BE2C (cell line): ENCODE results near the gene TMEM132C.

Experiments used
- DNase-seq: peaks from one replicate; pipeline ENCODE4 v3.0.0-alpha.2; 2020
- H3K27me3 ChIP-seq: fragments of 250-450 bp; sonication (Bioruptor Pico); 2 replicates; pipeline ENCODE4 v1.5.1; 2020; ENCODE audit warnings: mild to moderate bottlenecking
- H3K36me3 ChIP-seq: fragments of 250-450 bp; sonication (Bioruptor Pico); 2 replicates; pipeline ENCODE4 v1.5.1; 2020; ENCODE audit warnings: mild to moderate bottlenecking
- H3K4me1 ChIP-seq: fragments of 250-450 bp; sonication (Bioruptor Pico); 2 replicates; pipeline ENCODE4 v1.5.1; 2020
- H3K4me3 ChIP-seq: 2 replicates; pipeline ENCODE4 v1.5.1; 2011; ENCODE audit warnings: low read depth, low read length
- H3K9me3 ChIP-seq: fragments of 250-450 bp; sonication (Bioruptor Pico); 2 replicates; pipeline ENCODE4 v1.5.1; 2020
- TF ChIP-seq, protein P1 (sequence below): IDR thresholded peaks from 2 replicates; pipeline ENCODE4 v1.5.1; 2012; ENCODE audit warnings: mild to moderate bottlenecking, low read depth, low read length

Gene TMEM132C

GRCh38 chr12:128745772-128746689, 479.1 kb downstream of the TMEM132C start:
- H3K4me1 ChIP-seq: no peaks in the 10 kb centered on the region
- no peaks in the 10 kb centered on the region for H3K36me3 ChIP-seq
- no peak for DNase-seq
- TF ChIP-seq, protein P1, sequence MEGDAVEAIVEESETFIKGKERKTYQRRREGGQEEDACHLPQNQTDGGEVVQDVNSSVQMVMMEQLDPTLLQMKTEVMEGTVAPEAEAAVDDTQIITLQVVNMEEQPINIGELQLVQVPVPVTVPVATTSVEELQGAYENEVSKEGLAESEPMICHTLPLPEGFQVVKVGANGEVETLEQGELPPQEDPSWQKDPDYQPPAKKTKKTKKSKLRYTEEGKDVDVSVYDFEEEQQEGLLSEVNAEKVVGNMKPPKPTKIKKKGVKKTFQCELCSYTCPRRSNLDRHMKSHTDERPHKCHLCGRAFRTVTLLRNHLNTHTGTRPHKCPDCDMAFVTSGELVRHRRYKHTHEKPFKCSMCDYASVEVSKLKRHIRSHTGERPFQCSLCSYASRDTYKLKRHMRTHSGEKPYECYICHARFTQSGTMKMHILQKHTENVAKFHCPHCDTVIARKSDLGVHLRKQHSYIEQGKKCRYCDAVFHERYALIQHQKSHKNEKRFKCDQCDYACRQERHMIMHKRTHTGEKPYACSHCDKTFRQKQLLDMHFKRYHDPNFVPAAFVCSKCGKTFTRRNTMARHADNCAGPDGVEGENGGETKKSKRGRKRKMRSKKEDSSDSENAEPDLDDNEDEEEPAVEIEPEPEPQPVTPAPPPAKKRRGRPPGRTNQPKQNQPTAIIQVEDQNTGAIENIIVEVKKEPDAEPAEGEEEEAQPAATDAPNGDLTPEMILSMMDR: no peak
- no peak overlapping the region for H3K4me3 ChIP-seq
- H3K27me3 ChIP-seq: no peaks in the 10 kb centered on the region
- H3K9me3 ChIP-seq: no peaks in the 10 kb centered on the region

DNA sequence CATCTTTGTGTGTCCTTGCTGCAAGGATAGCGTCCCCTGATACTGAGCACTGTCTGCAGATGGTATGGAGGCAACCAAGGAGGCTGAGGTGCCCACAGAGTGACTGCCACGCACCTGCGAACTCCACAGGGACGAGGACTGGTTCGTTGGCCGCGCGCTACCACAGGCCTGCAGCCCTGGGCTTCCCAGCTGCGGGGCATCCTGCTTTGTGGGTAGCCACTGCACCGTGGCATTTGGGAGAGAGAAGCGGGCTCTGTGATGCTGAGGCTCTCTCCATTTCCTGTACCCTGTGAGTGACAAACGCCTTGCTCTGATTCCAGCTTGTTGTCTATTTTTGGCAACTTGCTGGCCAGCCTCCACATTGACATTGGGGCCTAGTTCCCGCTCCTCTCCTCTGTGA, 480.5 kb downstream of the TMEM132C start:
- Histone ChIP-seq H3K36me3 (no peaks in the 10 kb centered on the region), H3K4me3 (no peak overlapping the region), H3K9me3 (no peaks in the 10 kb centered on the region), H3K27me3 (no peaks in the 10 kb centered on the region), H3K4me1 (no peaks in the 10 kb centered on the region)
- no peak for DNase-seq
- TF ChIP-seq, protein P1: no peak

- no peak for DNase-seq
- H3K4me3 ChIP-seq: no peak overlapping the region
- no peaks in the 10 kb centered on the region for H3K27me3 ChIP-seq
- H3K36me3 ChIP-seq: no peaks in the 10 kb centered on the region
- TF ChIP-seq, protein P1: no peak
- H3K4me1 ChIP-seq: no peaks in the 10 kb centered on the region
- H3K9me3 ChIP-seq: no peaks in the 10 kb centered on the region
These were observed 485.4 kb downstream of the TMEM132C start for GRCh38 chr12:128752386-128752785.

DNA sequence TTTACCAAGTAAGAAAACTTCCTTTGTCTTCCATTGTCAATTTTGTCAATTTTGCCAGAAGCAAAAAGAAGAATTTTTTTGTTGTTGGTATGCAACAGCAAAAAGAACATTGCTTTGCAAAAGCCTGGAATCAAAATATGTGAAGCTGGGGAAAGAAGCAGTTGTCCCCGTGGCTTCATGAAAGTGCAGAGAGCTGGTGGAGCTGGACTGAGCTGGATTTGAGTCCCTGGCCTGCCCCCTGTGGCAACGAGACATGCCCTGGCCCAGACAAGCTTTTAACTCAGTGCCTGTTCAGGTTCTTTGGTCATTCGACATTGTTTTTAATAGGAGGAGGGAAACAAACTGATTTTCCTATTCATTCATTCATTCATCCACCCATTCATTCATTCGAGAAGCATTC, 486.5 kb downstream of the TMEM132C start:
- H3K4me1 ChIP-seq: no peaks in the 10 kb centered on the region
- no peaks in the 10 kb centered on the region for H3K27me3 ChIP-seq
- TF ChIP-seq, protein P1: no peak
- H3K9me3 ChIP-seq: no peaks in the 10 kb centered on the region
- H3K4me3 ChIP-seq: no peak overlapping the region
- DNase-seq: no peak
- no peaks in the 10 kb centered on the region for H3K36me3 ChIP-seq

GRCh38 chr12:128754275-128754674, 487.3 kb downstream of the TMEM132C start:
- H3K36me3 ChIP-seq: no peaks in the 10 kb centered on the region
- no peak overlapping the region for H3K4me3 ChIP-seq
- no peaks in the 10 kb centered on the region for H3K9me3 ChIP-seq
- no peaks in the 10 kb centered on the region for H3K4me1 ChIP-seq
- DNase-seq: no peak
- no peaks in the 10 kb centered on the region for H3K27me3 ChIP-seq
- TF ChIP-seq, protein P1: no peak

DNA sequence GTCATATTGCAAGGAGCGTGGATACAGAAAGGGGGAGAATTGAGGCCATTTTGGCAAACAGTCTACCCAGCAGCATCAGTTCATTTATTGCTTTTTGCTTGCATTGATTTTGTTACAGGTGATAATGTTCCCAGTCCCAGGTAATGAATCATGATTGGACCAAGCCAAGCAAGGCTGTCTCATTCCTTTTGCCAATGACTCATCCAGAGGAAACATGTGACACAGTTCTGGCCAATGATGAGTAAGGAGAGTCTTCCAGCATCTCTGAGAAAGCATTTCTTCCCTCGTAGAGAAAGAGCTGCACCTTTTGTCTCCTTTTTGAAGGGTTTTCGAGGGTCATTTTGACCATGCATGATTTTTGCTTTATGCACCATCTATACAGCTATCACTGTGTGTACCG, 488.6 kb downstream of the TMEM132C start:
- TF ChIP-seq, protein P1: no peak
- no peaks in the 10 kb centered on the region for H3K4me1 ChIP-seq
- H3K36me3 ChIP-seq: no peaks in the 10 kb centered on the region
- no peaks in the 10 kb centered on the region for H3K27me3 ChIP-seq
- H3K9me3 ChIP-seq: no peaks in the 10 kb centered on the region
- DNase-seq: no peak
- H3K4me3 ChIP-seq: no peak overlapping the region
